SK-N-SH (cell line): ENCODE results near the gene CFTR. TPM values are rescaled to one million over a fixed set of nuclear protein-coding genes. Genes with fewer than 3 reads are reported as not detected.

Source experiments
- CTCF ChIA-PET: fragments of 300-600, 350-600 bp; formaldehyde crosslinking; extraction: SDS; loops from one replicate; lab custom pipeline; 2021; lab: Yijun Ruan, JAX
- POLR2A ChIA-PET: fragments of 350-600 bp; sonication (Branson Sonifier 250); formaldehyde crosslinking; extraction: SDS; loops from one replicate; lab custom pipeline; 2020; ENCODE audit warnings: antibody characterized with exemption, inconsistent platforms; lab: Yijun Ruan, JAX
- DNase-seq: peaks from one replicate; pipeline ENCODE4 v3.0.0; 2012
- H2AFZ ChIP-seq: fragments of 200-600 bp; sonication (generic); 2 replicates; pipeline ENCODE4 v1.8.1; 2016; ENCODE audit warnings: antibody characterized with exemption, mild to moderate bottlenecking, low read depth
- H3F3A ChIP-seq: fragments of 200-600 bp; sonication (generic); replicated peaks from 2 replicates; pipeline ENCODE3; 2016; ENCODE audit warnings: antibody characterized with exemption, mild to moderate bottlenecking; ENCODE audit not compliant: insufficient read depth
- H3K27ac ChIP-seq, 2 experiments: fragments of 200-500 bp in 1 of 2; fragments of 200-600 bp in 1 of 2; sonication (Bioruptor generic) in 1 of 2; sonication (generic), shearing (Covaris generic) in 1 of 2; 2 replicates each; pipeline versions ENCODE4 v1.5.1 to v1.6.1; 2014 to 2016; ENCODE audit warnings: low read depth in 2 of 2, inconsistent platforms in 1 of 2, low read length in 1 of 2, mild to moderate bottlenecking in 1 of 2, mixed read lengths in 1 of 2
- H3K27me3 ChIP-seq: fragments of 200-600 bp; sonication (generic), shearing (Covaris generic); 2 replicates; pipeline ENCODE4 v1.6.1; 2016; ENCODE audit warnings: mixed run types; ENCODE audit not compliant: insufficient read depth
- H3K36me3 ChIP-seq, 2 experiments: fragments of 200-500 bp in 1 of 2; fragments of 200-600 bp in 1 of 2; sonication (Bioruptor generic) in 1 of 2; sonication (generic) in 1 of 2; replicated peaks in 1 of 2; 2 replicates each; pipeline versions ENCODE3 to v1.5.1; 2014 to 2016; ENCODE audit warnings: low read length in 1 of 2, mild to moderate bottlenecking in 1 of 2; ENCODE audit not compliant: insufficient read depth in 2 of 2, control insufficient read depth in 1 of 2
- H3K4me1 ChIP-seq, 2 experiments: fragments of 200-500 bp in 1 of 2; fragments of 200-600 bp in 1 of 2; sonication (Bioruptor generic) in 1 of 2; sonication (generic), shearing (Covaris generic) in 1 of 2; 2 replicates each; pipeline versions ENCODE4 v1.5.1 to v1.6.1; 2014 to 2016; ENCODE audit warnings: low read depth in 1 of 2, low read length in 1 of 2, mixed run types in 1 of 2; ENCODE audit not compliant: insufficient read depth in 2 of 2, control insufficient read depth in 1 of 2
- H3K4me2 ChIP-seq: fragments of 200-600 bp; sonication (generic), shearing (Covaris generic); 2 replicates; pipeline ENCODE4 v1.6.1; 2017; ENCODE audit warnings: mixed run types
- H3K4me3 ChIP-seq, 2 experiments: fragments of 200-500 bp in 1 of 2; fragments of 200-600 bp in 1 of 2; sonication (Bioruptor generic) in 1 of 2; sonication (generic), shearing (Covaris generic) in 1 of 2; 2 replicates each; pipeline versions ENCODE4 v1.5.1 to v1.8.1; 2014 to 2016; ENCODE audit warnings: low read depth in 2 of 2, inconsistent platforms in 1 of 2, low read length in 1 of 2, mild to moderate bottlenecking in 1 of 2, mixed read lengths in 1 of 2, moderate library complexity in 1 of 2
- H3K79me2 ChIP-seq: fragments of 200-600 bp; sonication (generic); 2 replicates; pipeline ENCODE4 v1.8.1; 2017; ENCODE audit warnings: mild to moderate bottlenecking; ENCODE audit not compliant: insufficient read depth
- H3K9ac ChIP-seq: fragments of 200-600 bp; sonication (generic); 2 replicates; pipeline ENCODE4 v1.6.1; 2017; ENCODE audit warnings: mixed run types
- H3K9me2 ChIP-seq: fragments of 200-600 bp; sonication (generic); 2 replicates; pipeline ENCODE4 v1.6.1; 2017; ENCODE audit warnings: mixed run types
- H3K9me3 ChIP-seq: fragments of 200-600 bp; sonication (generic); 2 replicates; pipeline ENCODE4 v1.6.1; 2017; ENCODE audit warnings: mixed run types, mild to moderate bottlenecking, moderate library complexity
- H4K20me1 ChIP-seq: fragments of 200-600 bp; sonication (generic); 2 replicates; pipeline ENCODE4 v1.6.1; 2017; ENCODE audit warnings: mild to moderate bottlenecking, mixed run types; ENCODE audit not compliant: insufficient read depth
- FOSL2 ChIP-seq: IDR thresholded peaks from 2 replicates; pipeline ENCODE4 v1.4.0; 2012; ENCODE audit warnings: low read depth, mild to moderate bottlenecking, moderate library complexity, borderline replicate concordance
- GATA2 ChIP-seq: sonication (generic); formaldehyde crosslinking; IDR thresholded peaks from 2 replicates; pipeline ENCODE4 v1.5.0; 2020; ENCODE audit warnings: mild to moderate bottlenecking, missing genetic modification reagents
- MXI1 ChIP-seq: IDR thresholded peaks from 2 replicates; pipeline ENCODE4 v1.6.1; 2012; ENCODE audit warnings: mild to moderate bottlenecking, low read depth, low read length, improper control_type of control experiment
- NFIC ChIP-seq: IDR thresholded peaks from 2 replicates; pipeline ENCODE4 v1.4.0; 2012; ENCODE audit warnings: borderline replicate concordance
- WGBS: methylation state at CpG from one replicate; pipeline ENCODE4 v1.1.6; 2017; ENCODE audit warnings: low lambda C conversion rate; 5-methylcytosine and 5-hydroxymethylcytosine counted together
- polyA plus RNA-seq, 3 experiments: library from polyadenylated mRNA; depleted of rRNA; stranded (reverse); fragments of >200 nt; gene quantifications; 2 replicates each; pipeline ENCODE4 v1.2.3, GENCODE V29; 2012
- TF ChIP-seq, protein P1 (sequence below): fragments of 150-350 bp; IDR thresholded peaks from 2 replicates; pipeline ENCODE4 v1.6.1; 2017; ENCODE audit warnings: antibody characterized with exemption, low read length, low read depth, borderline replicate concordance

The CFTR gene
- polyA plus RNA-seq, 1 of the 3 experiments (the other 2 are of a cell fraction) = not detected

DNA sequence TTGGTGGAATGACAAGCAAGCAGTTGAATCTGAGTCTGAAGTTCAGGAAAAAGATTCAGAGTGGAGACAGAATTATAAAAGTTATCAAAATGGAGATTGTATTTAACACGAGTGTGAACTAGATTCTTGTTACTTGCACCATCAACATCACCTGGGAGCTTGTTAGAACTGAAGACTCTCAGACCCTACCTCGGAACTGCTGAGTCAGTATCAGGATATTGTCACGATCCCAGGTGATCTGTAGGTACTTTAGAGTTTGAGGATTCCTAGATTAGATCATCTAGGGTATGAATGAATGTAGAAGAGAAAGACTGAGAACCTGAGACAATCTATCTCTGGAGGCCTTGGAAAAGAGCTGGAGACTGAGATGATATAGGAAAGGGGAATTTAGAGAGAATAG, 199.3 kb downstream of the CFTR start:
- Histone ChIP-seq H3K4me1 (no peaks in the 10 kb centered on the region), H3K79me2 (no peaks in the 10 kb centered on the region), H3K4me2 (no peak overlapping the region), H3K27me3 (peaks cover 59% of the 10 kb centered on the region; the same call in 1 of the 2 replicates), H3K9ac (no peak overlapping the region), H3F3A (no peaks in the 10 kb centered on the region), H3K27ac (no peak overlapping the region), H4K20me1 (no peaks in the 10 kb centered on the region), H2AFZ (no peak overlapping the region), H3K9me3 (no peaks in the 10 kb centered on the region), H3K36me3 (no peaks in the 10 kb centered on the region), H3K9me2 (no peaks in the 10 kb centered on the region), H3K4me3 (no peak overlapping the region)
- POLR2A ChIA-PET = no interaction called here
- CTCF ChIA-PET = no interaction called here
- DNase-seq = no peak
- WGBS = 7% methylated on average over 3 of the region's 3 CpGs
- TF ChIP-seq, protein P1, sequence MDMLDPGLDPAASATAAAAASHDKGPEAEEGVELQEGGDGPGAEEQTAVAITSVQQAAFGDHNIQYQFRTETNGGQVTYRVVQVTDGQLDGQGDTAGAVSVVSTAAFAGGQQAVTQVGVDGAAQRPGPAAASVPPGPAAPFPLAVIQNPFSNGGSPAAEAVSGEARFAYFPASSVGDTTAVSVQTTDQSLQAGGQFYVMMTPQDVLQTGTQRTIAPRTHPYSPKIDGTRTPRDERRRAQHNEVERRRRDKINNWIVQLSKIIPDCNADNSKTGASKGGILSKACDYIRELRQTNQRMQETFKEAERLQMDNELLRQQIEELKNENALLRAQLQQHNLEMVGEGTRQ = no peak

DNA sequence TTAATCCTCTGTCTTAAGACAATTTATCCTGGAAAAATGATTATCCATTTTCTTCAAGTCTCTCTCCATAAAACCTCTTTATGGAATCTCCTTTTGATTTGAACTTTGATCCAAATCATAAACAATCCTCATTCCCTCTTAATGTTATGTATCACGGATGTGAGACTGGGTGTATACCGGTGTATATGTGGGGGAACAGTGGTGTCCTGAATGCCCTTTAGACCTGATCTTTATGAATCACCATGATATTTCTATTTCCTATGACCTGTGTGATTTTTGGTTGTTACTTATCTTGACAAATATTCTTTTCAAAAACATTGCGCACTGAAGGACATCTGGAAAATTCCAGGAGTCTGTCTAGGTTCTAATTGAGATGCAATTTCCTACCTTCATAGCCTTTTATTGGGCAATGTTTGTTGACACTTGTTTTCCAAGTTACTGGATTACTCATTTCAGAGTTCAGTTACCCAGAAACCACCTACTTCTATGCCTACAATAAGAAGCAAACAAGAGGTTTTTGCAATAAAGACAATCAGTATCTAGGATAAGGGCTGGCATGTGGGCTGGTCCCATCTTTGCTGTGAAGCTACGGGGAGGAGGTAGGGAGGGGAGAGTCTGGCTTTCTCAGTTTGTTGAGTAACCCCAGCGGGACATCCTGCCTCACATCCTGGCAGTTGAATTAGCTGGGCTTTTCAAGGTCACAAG, 203.0 kb downstream of the CFTR start:
- Histone ChIP-seq H3K4me3 (no peak overlapping the region), H3K27ac (no peak overlapping the region), H3K36me3 (no peaks in the 10 kb centered on the region), H4K20me1 (no peaks in the 10 kb centered on the region), H3K9me3 (no peaks in the 10 kb centered on the region), H3K9ac (no peak overlapping the region), H2AFZ (no peak overlapping the region), H3K9me2 (no peaks in the 10 kb centered on the region), H3K79me2 (no peaks in the 10 kb centered on the region), H3F3A (no peaks in the 10 kb centered on the region), H3K4me2 (no peak overlapping the region), H3K27me3 (peaks cover 40% of the 10 kb centered on the region; the same call in 1 of the 2 replicates), H3K4me1 (no peaks in the 10 kb centered on the region)
- 4% methylated on average over 5 of the region's 5 CpGs for WGBS
- no peak for TF ChIP-seq MXI1
- DNase-seq = no peak
- ChIA-PET CTCF (interaction anchor here (0.9 kb wide), 1 partner anchor 40 kb away, joined by 3 read pairs; no protein-coding TSS in a partner anchor), POLR2A (no interaction called here)

DNA sequence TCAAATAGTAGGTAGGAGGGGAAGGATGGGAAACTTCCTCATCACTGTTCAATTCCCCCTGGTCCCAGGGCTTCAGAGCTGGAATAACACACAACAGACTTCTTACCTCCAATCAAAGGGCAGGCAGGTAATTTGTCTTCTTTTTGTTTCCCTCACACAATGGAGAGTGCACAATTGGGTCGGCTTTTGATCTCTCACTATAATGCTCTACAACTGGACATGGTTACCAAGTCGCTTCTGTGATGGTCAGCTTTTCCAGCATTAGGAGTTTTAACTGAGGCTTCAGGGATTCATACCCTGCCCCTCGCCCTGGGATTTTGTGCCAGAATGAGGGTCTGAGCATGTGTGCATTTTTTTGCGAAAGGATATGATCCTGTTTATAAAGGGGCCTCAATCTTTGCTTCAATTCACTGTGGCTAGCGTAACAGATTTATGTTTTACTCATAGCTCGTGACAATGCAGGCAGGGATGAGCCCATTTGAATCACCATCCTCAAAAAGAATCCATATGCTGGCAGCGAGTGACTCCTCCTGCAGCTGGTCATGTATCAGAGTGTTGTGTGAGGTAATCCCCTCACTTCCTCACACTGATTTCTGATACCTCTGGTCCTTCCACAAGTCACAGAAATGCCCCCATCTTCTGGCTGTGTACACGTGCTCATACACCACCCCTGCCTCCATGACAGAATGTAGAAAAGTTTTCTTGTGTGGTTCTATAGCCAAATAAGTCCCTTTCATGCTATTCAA, 203.8 kb downstream of the CFTR start:
- CTCF ChIA-PET = interaction anchor here (0.9 kb wide), 1 partner anchor 40 kb away, joined by 3 read pairs; no protein-coding TSS in a partner anchor
- no peaks in the 10 kb centered on the region for H3K9me2 ChIP-seq

More for the DNA sequence above, 203.8 kb downstream of the CFTR start:
- WGBS = 10% methylated on average over 8 of the region's 8 CpGs
- Histone ChIP-seq H3K4me3 (no peak overlapping the region), H3K9me3 (no peaks in the 10 kb centered on the region), H3K4me1 (no peaks in the 10 kb centered on the region), H4K20me1 (no peaks in the 10 kb centered on the region), H3F3A (no peaks in the 10 kb centered on the region), H2AFZ (no peak overlapping the region), H3K79me2 (no peaks in the 10 kb centered on the region), H3K27me3 (peaks cover 32% of the 10 kb centered on the region; the same call in 1 of the 2 replicates), H3K9ac (no peak overlapping the region), H3K4me2 (no peak overlapping the region), H3K27ac (no peak overlapping the region), H3K36me3 (no peaks in the 10 kb centered on the region)
- TF ChIP-seq NFIC = no peak
- TF ChIP-seq FOSL2 = no peak
- TF ChIP-seq GATA2 (CRISPR knock-in tag) = no peak
- TF ChIP-seq, protein P1 = no peak
- POLR2A ChIA-PET = no interaction called here
- no peak for DNase-seq
